Endothelial cell of umbilical vein (primary cell): ENCODE measurements around the gene FLT3LG. TPM values are rescaled to one million over a fixed set of nuclear protein-coding genes. Genes with fewer than 3 reads are reported as not detected.

Experiments
- Bru-seq: library from RNA; stranded (reverse); fragments of 400-500 nt; gene quantifications from one replicate; lab custom pipeline; 2021; lab: Mats Ljungman, UMichigan
- BruChase-seq, 2 experiments: library from RNA; stranded (reverse); fragments of 400-500 nt; gene quantifications; one replicate each; lab custom pipeline; 2021; lab: Mats Ljungman, UMichigan
- BruUV-seq: library from RNA; stranded (reverse); fragments of 400-500 nt; replicated peaks from 2 replicates; lab custom pipeline; 2021; lab: Mats Ljungman, UMichigan
- CTCF ChIA-PET: fragments of 300-600, 350-600 bp; sonication (Branson Sonifier 250); formaldehyde crosslinking; loops from one replicate; lab custom pipeline; 2021; ENCODE audit warnings: antibody characterized with exemption, inconsistent platforms; lab: Charles Lee
- POLR2A ChIA-PET: fragments of 300-600, 350-600 bp; sonication (Branson Sonifier 250); formaldehyde crosslinking; loops from one replicate; lab custom pipeline; 2021; ENCODE audit warnings: antibody characterized with exemption, inconsistent platforms; lab: Charles Lee
- DNase-seq: peaks from one replicate; pipeline ENCODE4 v3.0.0-alpha.2; 2011; ENCODE audit warnings: low read depth, low spot score
- FAIRE-seq: peaks from 2 replicates; lab custom pipeline; 2011; peaks lifted over from hg19 to GRCh38; lab: Jason Lieb, UNC
- H2AFZ ChIP-seq: 2 replicates; pipeline ENCODE4 v1.6.0; 2012; ENCODE audit warnings: low read depth, low read length, control low read depth, inconsistent platforms
- H3K27ac ChIP-seq: 2 replicates; pipeline ENCODE4 v1.5.1; 2011; ENCODE audit warnings: low read depth, mild to moderate bottlenecking, control low read depth, low read length, moderate library complexity; ENCODE audit not compliant: insufficient read depth
- H3K27me3 ChIP-seq, 2 experiments: 2 replicates each; pipeline versions ENCODE4 v1.6.0 to v1.6.1; 2011; ENCODE audit warnings: low read length in 2 of 2, mixed read lengths in 1 of 2; ENCODE audit not compliant: control insufficient read depth in 2 of 2, insufficient read depth in 2 of 2
- H3K36me3 ChIP-seq, 2 experiments: 2 replicates in 1 of 2; 3 replicates in 1 of 2; pipeline ENCODE4 v1.5.1; 2011; ENCODE audit warnings: low read length in 2 of 2, mild to moderate bottlenecking in 1 of 2, moderate library complexity in 1 of 2; ENCODE audit not compliant: control insufficient read depth in 2 of 2, insufficient read depth in 2 of 2; ENCODE audit errors: extremely low read depth in 1 of 2
- H3K4me1 ChIP-seq: 3 replicates; pipeline ENCODE4 v1.5.1; 2011; ENCODE audit warnings: mild to moderate bottlenecking, low read length; ENCODE audit not compliant: control insufficient read depth, insufficient read depth; ENCODE audit errors: extremely low read depth
- H3K4me2 ChIP-seq: 2 replicates; pipeline ENCODE4 v1.6.1; 2011; ENCODE audit warnings: low read length, control low read depth, mixed read lengths; ENCODE audit not compliant: insufficient read depth
- H3K4me3 ChIP-seq, 3 experiments: fragments of 200-600 bp in 1 of 3; sonication (generic), shearing (Covaris generic) in 1 of 3; replicated peaks in 1 of 3; 2 replicates each; pipeline ENCODE4 v1.5.1; 2011 to 2016; ENCODE audit warnings: control low read depth in 3 of 3, low read length in 3 of 3, mild to moderate bottlenecking in 2 of 3, inconsistent platforms in 1 of 3, low read depth in 1 of 3, moderate library complexity in 1 of 3; ENCODE audit not compliant: insufficient read depth in 1 of 3
- H3K79me2 ChIP-seq: 2 replicates; pipeline ENCODE4 v1.6.0; 2012; ENCODE audit warnings: low read length, inconsistent platforms; ENCODE audit not compliant: control insufficient read depth, insufficient read depth
- H3K9ac ChIP-seq: replicated peaks from 2 replicates; pipeline ENCODE3; 2011; ENCODE audit warnings: low read length, control low read depth; ENCODE audit not compliant: insufficient read depth; ENCODE audit errors: extremely low read depth
- H3K9me1 ChIP-seq: replicated peaks from 3 replicates; pipeline ENCODE4 v1.6.0; 2011; ENCODE audit warnings: mild to moderate bottlenecking, low read length; ENCODE audit not compliant: control insufficient read depth, insufficient read depth; ENCODE audit errors: extremely low read depth
- H3K9me3 ChIP-seq: replicated peaks from 2 replicates; pipeline ENCODE4 v1.5.1; 2012; ENCODE audit warnings: low read length, inconsistent platforms; ENCODE audit not compliant: control insufficient read depth, insufficient read depth
- H4K20me1 ChIP-seq: replicated peaks from 2 replicates; pipeline ENCODE3; 2011; ENCODE audit warnings: mild to moderate bottlenecking, low read length; ENCODE audit not compliant: control insufficient read depth, insufficient read depth; ENCODE audit errors: extremely low read depth
- EZH2 ChIP-seq: IDR thresholded peaks from 2 replicates; pipeline ENCODE4 v1.6.1; 2012; ENCODE audit warnings: borderline replicate concordance, low read depth, mild to moderate bottlenecking, moderate library complexity, low read length, inconsistent platforms; ENCODE audit not compliant: severe bottlenecking
- FOS ChIP-seq: IDR thresholded peaks from 2 replicates; pipeline ENCODE4 v1.6.1; 2011; ENCODE audit warnings: mild to moderate bottlenecking, low read length, moderate library complexity, borderline replicate concordance; ENCODE audit not compliant: insufficient read depth
- GATA2 ChIP-seq: IDR thresholded peaks from 2 replicates; pipeline ENCODE4 v1.7.0; 2011; ENCODE audit warnings: low read depth, mild to moderate bottlenecking, moderate library complexity, mixed read lengths, low read length; ENCODE audit not compliant: insufficient read length, insufficient read depth
- JUN ChIP-seq: IDR thresholded peaks from 2 replicates; pipeline ENCODE4 v1.6.1; 2011; ENCODE audit warnings: borderline replicate concordance, low read depth; ENCODE audit not compliant: insufficient read length, insufficient read depth
- MYC ChIP-seq: IDR thresholded peaks from one replicate; pipeline ENCODE4 v1.6.1; 2011; ENCODE audit warnings: mild to moderate bottlenecking, low read depth, low read length
- POLR2A ChIP-seq: IDR thresholded peaks from 2 replicates; pipeline ENCODE4 v1.6.1; 2012; ENCODE audit warnings: low read depth, mild to moderate bottlenecking, control low read depth, low read length
- POLR2AphosphoS5 ChIP-seq: IDR thresholded peaks from 2 replicates; pipeline ENCODE4 v1.6.1; 2012; ENCODE audit warnings: low read depth, mild to moderate bottlenecking, control low read depth, low read length, moderate library complexity; ENCODE audit not compliant: insufficient read depth
- dilution Hi-C: fragments of 300-500 bp; cut with MboI; formaldehyde crosslinking; loops from one replicate; pipeline ENCODE4 v1.15.0; 2019; ENCODE audit warnings: low sequenced_read_pairs; ENCODE audit not compliant: extremely low pct_ligation_motif_present
- intact Hi-C: fragments of 100-400 bp; cut with micrococcal nuclease; formaldehyde crosslinking; loops from one replicate; pipeline ENCODE4 v1.10.0; 2022
- long read RNA-seq: library from polyadenylated mRNA; stranded (forward); transcript quantifications from one replicate; pipeline ENCODE4 v2.0.0, GENCODE V29; 2021
- polyA minus RNA-seq, 3 experiments: library from RNA; depleted of rRNA, polyadenylated mRNA; stranded (reverse); fragments of >200 nt; gene quantifications; 1 replicate in 1 of 3; 2 replicates in 2 of 3; pipeline ENCODE4 v1.2.3, GENCODE V29; 2011
- polyA plus RNA-seq, 4 experiments: library from polyadenylated mRNA; depleted of rRNA in 3 of 4; stranded (reverse) in 3 of 4; unstranded in 1 of 4; fragments of >200 nt; gene quantifications; 2 replicates each; pipeline versions ENCODE4 v1.2.1 to v1.2.3, GENCODE V29; 2011 to 2012; ENCODE audit warnings: missing spikeins in 1 of 4
- total RNA-seq: library from RNA; stranded (reverse); gene quantifications from 2 replicates; pipeline ENCODE4 v1.2.3, GENCODE V29; 2021
- TF ChIP-seq, protein P1 (sequence below), 2 donors: IDR thresholded peaks; 1 replicate in 1 of 2; 2 replicates in 1 of 2; pipeline ENCODE4 v1.5.1; 2011; ENCODE audit warnings: low read length in 2 of 2, mild to moderate bottlenecking in 2 of 2, moderate library complexity in 2 of 2, control low read depth in 1 of 2, inconsistent platforms in 1 of 2, low read depth in 1 of 2; ENCODE audit not compliant: insufficient read depth in 1 of 2; ENCODE audit errors: extremely low read depth in 1 of 2
- TF ChIP-seq, protein P2 (sequence below): IDR thresholded peaks from 2 replicates; pipeline ENCODE4 v1.6.1; 2011; ENCODE audit not compliant: insufficient read depth, insufficient read length

Gene FLT3LG, protein sequence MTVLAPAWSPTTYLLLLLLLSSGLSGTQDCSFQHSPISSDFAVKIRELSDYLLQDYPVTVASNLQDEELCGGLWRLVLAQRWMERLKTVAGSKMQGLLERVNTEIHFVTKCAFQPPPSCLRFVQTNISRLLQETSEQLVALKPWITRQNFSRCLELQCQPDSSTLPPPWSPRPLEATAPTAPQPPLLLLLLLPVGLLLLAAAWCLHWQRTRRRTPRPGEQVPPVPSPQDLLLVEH
- total RNA-seq (4.7 and 5.7 TPM in 2 replicates), polyA plus RNA-seq (5.0 and 5.6 TPM in 2 replicates), polyA minus RNA-seq (0.53 and 1.4 TPM in 2 replicates), Bru-seq, nascent RNA (percentile 29 among the genes with signal in this experiment), BruChase-seq, experiment 1, labeled RNA remaining after a 6-hour chase (percentile 41 among the genes with signal in this experiment), BruChase-seq, experiment 2, labeled RNA remaining after a 2-hour chase (percentile 38 among the genes with signal in this experiment)
- polyA plus RNA-seq (2011; cell fraction: cytosol; rRNA removed), result 2.2 and 2.6 TPM in 2 replicates
- polyA plus RNA-seq (2011; cell fraction: nucleus; rRNA removed), result 2.2 and 3.5 TPM in 2 replicates
- polyA plus RNA-seq (2012), result 3.8 and 5.3 TPM in 2 replicates
- polyA minus RNA-seq (2011; cell fraction: cytosol; rRNA and poly(A)+ RNA removed), result 4.4 TPM
- 0.67 and 1.9 TPM in 2 replicates for polyA minus RNA-seq (2011; cell fraction: nucleus; rRNA and poly(A)+ RNA removed)
- long read RNA-seq, result 0 reads

DNA sequence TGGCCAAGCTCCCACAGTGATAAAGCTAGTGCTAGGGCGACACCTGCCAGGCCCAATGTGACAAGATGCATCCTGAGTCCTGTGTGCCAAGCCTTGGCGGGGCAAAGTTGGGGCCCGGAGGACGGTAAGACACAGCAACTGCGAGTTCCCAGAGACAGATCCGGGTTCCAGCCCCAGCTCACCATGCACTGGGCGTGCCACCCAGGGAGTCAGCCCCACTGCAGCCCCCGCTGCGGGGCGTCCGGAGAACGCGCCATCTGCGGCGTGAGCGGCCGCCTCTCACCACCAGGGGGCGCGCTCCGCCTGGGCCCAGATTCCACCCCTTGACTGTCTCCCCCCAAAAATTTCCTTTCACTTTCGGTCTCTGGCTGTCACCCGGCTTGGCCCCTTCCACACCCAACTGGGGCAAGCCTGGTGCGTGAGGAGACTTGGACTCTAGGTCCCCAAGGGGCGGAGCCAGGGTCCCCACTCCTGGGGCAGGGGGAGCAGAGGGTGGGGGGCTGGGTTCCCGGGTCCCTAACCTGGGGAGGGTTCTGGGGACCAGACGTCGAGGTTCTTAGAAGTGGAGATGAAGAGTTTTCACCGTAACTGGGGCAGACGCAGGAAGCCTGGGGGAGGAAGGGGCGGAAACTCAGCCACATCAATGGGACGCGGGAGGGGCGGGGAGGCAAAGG, at the start of gene FLT3LG:
Gene FLT3LG, plus strand, starts transcription at position 348 of the 674 bp plus-strand sequence. CDS start 425 bp downstream, outside the sequence.
- Histone ChIP-seq H2AFZ (peak within 1 kb of the TSS; percentile 98), H3K4me2 (peak within 1 kb of the TSS; percentile 78), H3K4me3 (peak within 1 kb of the TSS; percentile 62 to 93 (median 73)), H3K9me3 (no peaks in the 10 kb centered on the region), H3K27me3 (no peaks in the 10 kb centered on the region), H3K9ac (peak within 1 kb of the TSS; percentile 60), H3K4me1 (peaks cover 6% of the 10 kb centered on the region), H3K79me2 (no peaks in the 10 kb centered on the region), H3K36me3 (no peaks in the 10 kb centered on the region), H3K9me1 (no peaks in the 10 kb centered on the region), H3K27ac (no peak within 1 kb of the TSS), H4K20me1 (no peaks in the 10 kb centered on the region)
- intact Hi-C loops, result loop anchor here (1.0 to 2.0 kb wide), 2 partner anchors 21 to 73 kb away; partner anchors contain the start of gene ALDH16A1
- ChIA-PET CTCF (interaction anchor here (0.5 to 3.6 kb wide), 12 partner anchors 10 to 206 kb away, joined by 3 to 17 read pairs (median 4); partner anchors contain the start of genes ALDH16A1, PIH1D1 and RPS11), POLR2A (no interaction called here)
- DNase-seq (peak; percentile 68), FAIRE-seq (peak; percentile 66)
- no TSS peak for BruUV-seq
- dilution Hi-C loops, result no loop called here
- TF ChIP-seq FOS (no peak), MYC (no peak), POLR2AphosphoS5 (no peak), JUN (no peak), POLR2A (no peak), EZH2 (no peak), GATA2 (no peak)
- TF ChIP-seq, protein P1, sequence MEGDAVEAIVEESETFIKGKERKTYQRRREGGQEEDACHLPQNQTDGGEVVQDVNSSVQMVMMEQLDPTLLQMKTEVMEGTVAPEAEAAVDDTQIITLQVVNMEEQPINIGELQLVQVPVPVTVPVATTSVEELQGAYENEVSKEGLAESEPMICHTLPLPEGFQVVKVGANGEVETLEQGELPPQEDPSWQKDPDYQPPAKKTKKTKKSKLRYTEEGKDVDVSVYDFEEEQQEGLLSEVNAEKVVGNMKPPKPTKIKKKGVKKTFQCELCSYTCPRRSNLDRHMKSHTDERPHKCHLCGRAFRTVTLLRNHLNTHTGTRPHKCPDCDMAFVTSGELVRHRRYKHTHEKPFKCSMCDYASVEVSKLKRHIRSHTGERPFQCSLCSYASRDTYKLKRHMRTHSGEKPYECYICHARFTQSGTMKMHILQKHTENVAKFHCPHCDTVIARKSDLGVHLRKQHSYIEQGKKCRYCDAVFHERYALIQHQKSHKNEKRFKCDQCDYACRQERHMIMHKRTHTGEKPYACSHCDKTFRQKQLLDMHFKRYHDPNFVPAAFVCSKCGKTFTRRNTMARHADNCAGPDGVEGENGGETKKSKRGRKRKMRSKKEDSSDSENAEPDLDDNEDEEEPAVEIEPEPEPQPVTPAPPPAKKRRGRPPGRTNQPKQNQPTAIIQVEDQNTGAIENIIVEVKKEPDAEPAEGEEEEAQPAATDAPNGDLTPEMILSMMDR (IDR thresholded peaks at IDR 0.05; ENCODE audit: extremely low read depth in 1 of 2, insufficient read depth in 1 of 2, low read depth in 1 of 2, low read length in 2 of 2), result peak; percentile 99 to 100
- TF ChIP-seq, protein P2, sequence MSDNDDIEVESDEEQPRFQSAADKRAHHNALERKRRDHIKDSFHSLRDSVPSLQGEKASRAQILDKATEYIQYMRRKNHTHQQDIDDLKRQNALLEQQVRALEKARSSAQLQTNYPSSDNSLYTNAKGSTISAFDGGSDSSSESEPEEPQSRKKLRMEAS, result no peak
